ENCODE measurements around the gene APOL6. TPM values are rescaled to one million over a fixed set of nuclear protein-coding genes. Genes with fewer than 3 reads are reported as not detected.
"Not testable (repeated sequence)": the region's sequence is repeated elsewhere in the genome, so short reads cannot be mapped to it uniquely, and the experiment has no call there.

The APOL6 gene
- total RNA-seq, 1 donor from 2014 or later, result 8.1 TPM

- ATAC-seq, result not testable (repeated sequence)
Observed at GRCh38 chr22:35679492-35679891, 31.2 kb downstream of the APOL6 start.

DNA sequence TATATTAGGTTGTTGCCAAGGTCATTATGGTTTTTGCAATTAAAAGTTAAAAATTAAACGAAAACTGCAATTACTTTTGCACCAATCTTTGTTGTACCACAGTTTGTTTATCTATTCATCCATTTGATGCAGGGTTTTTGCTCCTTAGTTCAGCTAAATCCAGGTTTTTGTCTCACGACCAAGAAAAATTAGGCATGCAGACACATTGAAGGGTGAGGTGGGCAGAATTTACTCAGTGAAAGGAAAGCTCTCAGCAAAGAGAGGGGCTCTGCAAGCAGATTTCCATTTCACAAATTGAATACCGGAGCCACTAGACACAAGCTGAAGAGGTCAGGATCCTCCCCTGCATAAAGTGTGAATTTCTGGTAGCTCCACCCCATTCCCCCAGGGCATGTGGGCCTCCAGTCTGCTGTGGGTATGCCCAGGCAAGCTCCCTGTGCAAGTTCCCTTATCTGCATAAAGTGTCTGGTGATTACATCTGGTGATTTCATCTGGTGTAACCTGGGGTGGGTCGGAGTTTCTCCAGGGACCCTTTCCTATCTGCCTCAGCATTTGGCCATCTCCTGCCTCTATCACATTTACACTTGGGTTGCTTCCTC lies 33.3 kb downstream of the APOL6 start:
- ATAC-seq, result no peak

DNA sequence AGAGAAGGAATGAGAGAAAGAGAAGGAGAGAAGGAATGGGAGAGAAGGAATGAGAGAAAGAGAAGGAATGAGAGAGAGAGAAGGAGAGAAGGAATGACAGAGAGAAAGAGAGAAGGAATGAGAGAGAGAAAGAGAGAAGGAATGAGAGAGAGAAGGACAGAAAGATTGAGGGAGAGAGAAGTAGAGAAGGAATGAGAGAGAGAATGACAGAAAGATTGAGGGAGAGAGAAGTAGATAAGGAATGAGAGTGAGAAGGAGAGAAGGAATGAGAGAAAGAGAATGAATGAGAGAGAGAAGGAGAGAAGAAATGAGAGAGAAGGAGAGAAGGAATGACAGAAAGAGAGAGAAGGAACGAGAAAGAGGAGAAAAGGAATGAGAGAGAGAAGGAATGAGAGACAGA lies 35.3 kb downstream of the APOL6 start:
- no peak for ATAC-seq

DNA sequence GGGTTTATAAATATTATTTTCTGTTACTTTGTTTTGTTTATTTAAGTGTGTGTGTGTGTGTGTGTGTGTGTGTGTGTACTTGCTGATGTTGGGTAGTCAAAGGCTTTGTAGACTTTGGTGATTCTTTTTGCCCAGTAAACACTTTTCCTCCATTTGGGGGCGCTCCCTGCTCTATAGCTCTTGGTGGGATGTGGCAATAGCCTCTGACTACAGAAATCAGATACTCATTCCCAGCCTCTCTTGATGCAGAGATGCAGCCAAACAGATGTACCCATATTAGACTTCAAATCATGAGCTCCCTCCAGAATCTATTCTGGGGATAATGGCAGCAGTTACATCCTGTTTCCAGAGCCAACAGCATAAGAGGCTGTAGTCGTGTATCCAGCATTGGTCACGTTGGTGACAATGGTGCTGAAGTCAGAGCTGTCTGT lies 36.0 kb downstream of the APOL6 start:
- no peak for ATAC-seq

- no peak for ATAC-seq
Observed at GRCh38 chr22:35684732-35685131, 36.5 kb downstream of the APOL6 start.

DNA sequence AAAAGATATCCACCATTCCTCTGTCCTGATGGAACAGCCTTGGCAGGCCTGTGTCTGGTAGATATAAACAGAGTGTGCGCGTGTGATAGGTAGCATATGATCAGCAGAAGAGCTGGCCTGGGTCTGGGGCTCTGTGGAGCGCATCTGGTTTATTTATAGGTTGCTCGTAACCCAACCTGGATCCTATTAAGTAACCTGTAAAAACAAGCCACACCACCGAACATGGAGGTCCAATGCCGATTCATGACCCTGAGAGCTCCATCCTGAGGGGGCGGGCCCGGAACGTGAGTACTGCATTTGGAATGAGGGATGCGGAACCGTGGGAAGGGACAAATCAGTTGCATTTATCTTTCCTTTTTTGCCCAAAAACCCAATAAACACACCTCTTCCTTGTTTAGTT lies 37.5 kb downstream of the APOL6 start:
- no peak for ATAC-seq

DNA sequence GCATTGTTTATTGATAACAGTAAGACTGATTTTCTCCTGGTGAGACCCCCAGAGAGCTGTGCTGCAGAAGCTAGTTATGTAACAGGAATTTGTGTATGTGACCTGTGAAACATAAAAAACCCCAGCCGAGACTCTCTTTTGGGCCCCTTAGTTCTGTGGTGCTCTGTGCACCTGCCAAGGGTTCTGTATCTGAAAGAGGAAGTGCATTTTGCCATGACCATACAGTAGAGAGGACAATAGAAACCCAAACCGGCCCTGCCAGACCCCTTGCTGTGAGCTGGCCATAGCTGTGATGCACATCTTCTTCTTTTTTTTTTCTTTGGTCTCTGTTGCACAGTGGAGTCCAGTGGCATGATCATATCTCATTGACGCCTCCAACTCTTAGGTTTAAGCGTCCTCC lies 38.1 kb downstream of the APOL6 start:
- no peak for ATAC-seq

DNA sequence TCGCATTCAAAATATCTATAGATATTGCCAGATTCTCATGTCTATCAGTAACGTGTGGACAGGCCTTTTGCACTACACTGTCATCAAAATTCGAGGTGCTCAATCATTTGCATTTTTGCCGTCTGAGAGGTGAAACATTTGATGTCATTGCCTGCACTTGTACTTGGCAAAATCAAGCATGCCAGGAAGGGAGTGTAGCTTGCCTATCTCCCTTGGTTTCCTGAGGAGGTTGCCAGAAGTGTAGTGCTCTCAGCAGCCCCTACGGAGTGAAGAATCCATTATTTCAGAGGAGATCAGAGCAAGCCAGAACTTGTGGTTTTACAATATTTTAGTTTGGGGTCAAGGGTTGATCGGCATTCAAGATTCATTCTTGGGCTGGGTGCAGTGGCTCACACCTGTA lies 39.2 kb downstream of the APOL6 start:
- ATAC-seq, result no peak

GRCh38 chr22:35688913-35689675 lies 40.8 kb downstream of the APOL6 start:
- ATAC-seq, result no peak

DNA sequence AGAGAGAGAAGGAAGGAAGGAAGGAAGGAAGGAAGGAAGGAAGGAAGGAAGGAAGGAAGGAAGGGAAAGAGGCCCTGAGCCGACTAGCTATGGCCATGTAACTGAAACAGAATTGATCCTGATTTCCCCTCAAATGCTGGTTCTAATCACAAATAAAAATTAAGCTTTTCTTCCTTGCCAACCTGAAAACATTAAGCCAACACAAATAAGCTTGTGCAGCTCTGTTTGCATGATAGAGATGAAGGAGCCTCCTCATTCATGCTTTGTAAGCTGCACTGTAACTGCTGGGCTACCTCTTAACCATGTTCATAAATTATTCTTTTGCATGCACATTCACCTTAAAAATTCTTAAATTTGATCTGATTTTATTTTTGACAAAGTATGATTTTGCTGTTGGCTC lies 41.8 kb downstream of the APOL6 start:
- no peak for ATAC-seq

DNA sequence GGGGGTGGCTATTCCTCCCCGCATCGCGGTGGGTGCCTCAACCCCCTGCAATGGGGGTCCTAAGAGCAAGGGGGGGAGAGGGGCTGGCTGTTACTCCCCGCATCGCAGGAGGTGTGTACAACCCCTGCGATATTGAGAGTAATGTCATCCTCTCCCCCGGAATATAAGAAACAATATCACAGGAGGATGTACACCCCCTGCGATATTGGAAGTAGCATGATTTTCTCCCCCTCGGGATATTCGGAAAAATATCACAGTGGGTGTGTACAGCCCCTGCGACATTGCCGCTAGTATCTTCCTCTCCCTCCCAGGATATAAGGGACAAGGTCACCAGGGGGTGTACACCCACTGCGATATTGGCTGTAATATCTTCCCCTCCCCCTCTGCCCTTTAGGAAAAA lies 47.0 kb downstream of the APOL6 start:
- ATAC-seq, result no peak

- ATAC-seq, result no peak
Observed at GRCh38 chr22:35697142-35697541, 48.9 kb downstream of the APOL6 start.

GRCh38 chr22:35699852-35700251 lies 51.6 kb downstream of the APOL6 start:
- not testable (repeated sequence) for ATAC-seq

- ATAC-seq, result no peak
Observed at GRCh38 chr22:35703861-35704584, 55.8 kb downstream of the APOL6 start.

DNA sequence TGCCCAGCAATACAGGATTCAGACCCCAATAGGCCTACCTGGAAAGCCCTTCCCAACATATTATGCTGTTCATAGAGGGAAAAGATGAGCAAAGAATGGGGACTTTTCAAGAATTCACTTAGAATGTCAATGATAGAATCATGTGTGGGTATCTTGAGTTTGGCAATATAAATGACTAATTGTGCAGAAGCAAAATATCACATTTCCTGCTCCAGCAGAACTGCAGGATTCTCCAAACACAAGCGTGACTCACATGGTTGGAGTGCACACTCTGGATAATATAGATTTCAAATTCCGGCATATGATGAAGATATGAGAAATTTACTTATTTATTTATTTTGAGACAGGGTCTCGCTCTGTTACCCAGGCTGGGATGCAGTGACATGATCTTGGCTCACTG lies 56.9 kb downstream of the APOL6 start:
- ATAC-seq, result no peak

DNA sequence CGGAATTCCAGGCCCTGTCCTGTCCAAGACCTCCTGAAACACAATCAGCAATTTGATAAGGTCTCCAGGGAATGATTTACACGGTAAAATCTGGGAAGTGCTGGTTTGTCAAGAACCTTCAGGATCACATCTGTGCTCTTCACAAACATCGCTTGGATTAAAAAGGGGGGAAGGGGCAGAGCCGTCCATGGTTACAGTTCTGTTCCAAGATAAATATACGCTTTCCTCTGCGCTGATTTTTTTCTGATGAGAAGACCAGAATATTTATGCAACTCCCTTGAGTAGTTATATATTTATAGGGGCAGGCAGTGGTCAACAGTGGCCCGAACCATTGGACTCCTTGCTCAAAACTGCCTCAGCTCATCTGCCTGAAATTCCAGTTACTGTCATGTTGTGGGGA lies 60.2 kb downstream of the APOL6 start:
- ATAC-seq, result no peak

DNA sequence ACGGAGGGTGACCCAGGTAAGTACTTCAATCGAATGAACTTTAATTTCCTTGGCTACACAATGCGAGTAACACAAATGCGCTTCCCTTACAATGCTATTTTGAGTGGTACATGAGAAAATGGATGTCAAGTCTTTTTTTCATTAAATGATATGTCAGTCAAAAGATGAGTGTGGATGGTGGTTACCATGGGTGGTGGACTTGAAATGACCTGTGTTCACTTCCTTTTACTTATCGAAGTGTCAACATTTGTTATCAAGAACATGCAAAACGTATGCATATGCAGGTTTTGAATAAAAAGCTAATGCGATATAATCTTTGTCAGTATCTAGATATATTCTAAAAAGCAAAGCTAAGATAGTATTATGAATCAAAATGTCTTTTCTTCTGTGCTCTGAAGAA lies 60.7 kb downstream of the APOL6 start:
- no peak for ATAC-seq

GRCh38 chr22:35711336-35711735 lies 63.1 kb downstream of the APOL6 start:
- ATAC-seq, result no peak

- no peak for ATAC-seq
Observed at GRCh38 chr22:35712672-35713071, 64.4 kb downstream of the APOL6 start.

DNA sequence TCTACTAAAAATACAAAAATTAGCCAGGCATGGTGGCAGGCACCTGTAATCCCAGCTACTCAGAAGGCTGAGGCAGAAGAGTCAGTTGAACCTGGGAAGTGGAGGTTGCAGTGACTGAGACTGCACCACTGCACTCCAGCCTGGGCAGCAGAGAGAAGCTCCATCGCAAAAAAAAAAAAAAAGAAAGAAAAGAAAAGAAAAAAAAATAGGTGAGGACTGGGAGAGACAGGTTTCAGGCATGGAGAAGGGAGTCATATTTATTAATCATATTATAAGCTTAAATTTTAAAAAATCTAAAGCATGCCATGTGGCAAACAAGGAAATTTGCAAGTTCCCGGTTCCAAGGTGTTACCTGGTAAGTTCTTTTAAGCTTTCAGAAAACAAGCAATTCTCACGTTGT lies 69.3 kb downstream of the APOL6 start, which contains the start of gene APOL5:
APOL5 (plus strand) TSS at position 301 of the 400 bp plus-strand sequence; CDS start at position 301, 0 bp downstream.
- ATAC-seq, result no peak
